GM18870 (cell line): ENCODE results near the gene TRERF1.

Experiments used
- ATAC-seq: cut with Tn5 transposase; IDR thresholded peaks from one replicate; pipeline ENCODE4 v1.9.1; 2021; ENCODE audit warnings: moderate library complexity; ENCODE audit not compliant: unreplicated experiment

The TRERF1 gene

DNA sequence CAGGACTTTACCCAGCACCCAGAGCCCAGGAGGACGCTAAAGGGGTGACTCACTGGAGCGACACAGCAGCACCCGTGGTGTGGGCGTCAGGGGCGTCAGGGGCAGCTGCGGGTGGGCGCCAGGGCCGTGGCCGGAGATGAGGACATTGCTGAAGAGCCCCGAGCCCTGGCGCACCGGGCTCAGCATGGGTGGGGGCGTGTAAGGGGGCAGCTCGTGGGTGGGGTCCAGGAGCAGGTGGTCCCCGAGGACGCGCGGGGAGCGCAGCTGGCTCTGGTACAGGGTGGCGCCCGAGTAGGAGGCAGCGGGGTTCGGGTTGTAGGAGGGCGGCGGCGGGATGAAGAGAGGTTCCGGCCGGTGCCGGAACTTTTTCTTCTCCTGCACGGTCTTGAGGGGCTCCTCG lies 192.4 kb downstream of the TRERF1 start:
- ATAC-seq, result no peak

DNA sequence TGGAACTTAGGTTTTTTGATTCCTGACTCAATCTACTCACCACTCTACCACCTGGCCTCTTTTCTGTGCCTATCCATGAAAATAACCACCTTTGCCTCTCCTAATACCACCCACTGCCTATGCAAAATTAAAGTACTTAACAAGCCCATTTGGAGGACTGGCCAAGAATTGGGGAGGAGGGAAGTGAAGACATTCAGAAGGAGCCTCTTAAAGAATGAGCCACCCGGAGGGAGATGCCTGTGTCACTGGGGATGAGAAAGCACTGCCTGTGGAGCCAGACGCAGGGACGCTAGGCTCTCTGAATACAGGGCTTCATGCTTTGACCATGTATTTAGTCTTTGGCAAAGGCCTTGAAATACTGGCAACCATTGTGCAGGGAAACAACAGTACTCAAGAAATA lies 194.1 kb downstream of the TRERF1 start:
- no peak for ATAC-seq

DNA sequence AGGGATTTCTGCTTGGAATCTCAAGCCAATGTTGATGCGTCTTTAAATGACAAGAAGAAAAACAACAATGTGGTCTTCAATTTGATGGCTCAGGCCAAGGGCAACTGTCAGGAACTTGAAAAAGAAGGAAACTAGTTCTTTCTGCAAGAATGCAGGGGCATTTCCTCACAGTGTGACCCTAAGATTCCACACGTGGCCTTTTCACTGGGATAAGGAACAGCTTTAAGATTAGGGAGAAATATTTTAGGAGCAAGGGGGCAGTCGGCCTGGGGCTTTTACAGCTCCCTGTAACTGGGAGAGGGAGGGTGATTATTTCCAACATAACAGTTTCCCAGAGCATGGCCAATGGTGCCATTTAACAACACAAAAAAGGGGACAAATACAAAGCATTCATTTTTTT lies 194.7 kb downstream of the TRERF1 start:
- no peak for ATAC-seq

DNA sequence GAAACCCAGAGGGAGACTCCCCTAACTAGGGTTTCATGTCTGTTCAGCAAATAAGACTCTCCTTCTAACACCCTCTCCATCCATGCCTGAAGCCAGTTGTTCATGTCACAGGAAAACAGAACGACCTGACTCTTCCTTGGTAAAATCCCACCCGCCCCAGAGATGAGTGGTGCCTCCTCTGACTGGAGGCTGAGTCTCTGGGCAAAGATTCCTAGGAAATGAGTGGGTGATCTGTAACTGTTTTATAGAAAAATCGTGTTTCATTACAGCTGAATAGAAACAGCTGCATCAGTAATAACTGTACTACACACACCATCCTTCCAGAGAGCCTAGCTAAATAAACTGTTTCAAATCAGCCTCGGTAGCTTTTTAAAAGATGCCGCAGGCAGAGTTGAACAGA lies 196.7 kb downstream of the TRERF1 start:
- no peak for ATAC-seq

DNA sequence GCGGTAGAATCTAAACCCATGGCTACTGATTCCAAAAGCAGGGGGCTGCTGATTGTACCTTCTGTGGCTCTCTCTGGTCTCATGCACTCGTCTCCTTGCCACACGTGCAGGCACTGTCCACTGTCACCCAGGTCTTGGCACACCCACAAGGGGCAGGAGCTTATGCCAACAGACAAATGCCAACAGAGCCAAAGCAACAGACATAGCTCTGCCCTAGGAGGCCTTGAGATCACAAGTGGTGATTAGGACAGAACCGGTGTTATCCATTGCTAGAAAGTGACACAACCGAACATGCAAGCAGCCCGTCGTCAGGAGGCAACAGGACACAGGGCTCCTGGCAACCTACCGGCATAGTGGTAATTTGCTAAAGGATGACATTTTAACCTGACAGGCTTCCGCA lies 197.2 kb downstream of the TRERF1 start:
- no peak for ATAC-seq

DNA sequence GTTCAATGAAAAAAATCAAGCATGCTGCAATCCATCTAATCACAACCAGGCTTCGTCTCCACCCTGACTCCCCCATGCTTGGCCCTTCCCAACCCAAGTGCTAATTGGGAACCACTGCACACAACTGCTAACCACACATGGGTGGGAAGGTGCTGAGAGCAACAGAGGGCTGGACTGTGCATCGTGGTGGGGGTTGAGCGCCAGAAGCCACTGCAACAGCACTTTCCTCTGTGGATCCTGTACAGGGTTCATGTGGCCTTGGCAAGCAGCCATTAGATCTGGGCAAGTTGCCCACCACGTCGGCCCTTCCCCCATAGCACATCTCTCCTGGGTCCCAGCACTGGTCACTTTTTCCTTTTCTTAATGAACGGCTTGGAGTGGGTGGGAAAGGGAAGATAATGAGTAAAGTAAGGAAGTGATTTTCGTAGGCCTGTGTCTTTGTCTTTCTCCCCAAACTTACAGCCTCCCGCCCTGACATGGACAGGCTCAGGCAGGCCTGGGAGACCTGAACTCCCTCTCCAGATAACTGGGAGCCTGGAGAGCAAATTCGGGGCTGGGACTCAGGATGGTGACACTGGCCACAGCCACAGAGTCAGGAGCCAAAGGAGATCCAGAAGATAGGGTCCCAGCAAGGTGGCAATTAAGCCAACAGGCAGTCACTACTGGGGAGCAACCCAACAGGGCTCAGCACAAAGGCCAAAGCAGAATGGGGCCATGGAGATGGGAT lies 199.7 kb downstream of the TRERF1 start:
- no peak for ATAC-seq

DNA sequence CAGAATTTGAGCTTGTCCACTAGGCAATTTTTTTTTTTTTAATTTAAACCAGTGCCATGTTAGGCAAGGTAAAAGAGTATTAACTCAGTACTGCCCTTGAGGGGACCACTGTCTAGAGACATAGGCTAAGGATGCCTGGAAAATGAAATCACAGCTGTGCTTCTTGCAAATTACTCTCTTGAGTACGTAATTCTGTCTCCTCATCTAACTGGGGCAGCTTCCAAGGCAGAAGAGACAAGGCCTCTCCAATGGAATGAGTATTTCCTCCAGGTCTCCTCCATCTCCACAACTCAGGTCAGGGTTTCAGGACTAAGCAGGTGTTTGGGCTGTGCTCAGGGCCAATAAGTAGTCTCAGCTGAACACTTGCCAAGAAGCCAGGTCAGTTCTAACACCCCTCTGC lies 200.2 kb downstream of the TRERF1 start:
- ATAC-seq, result no peak

DNA sequence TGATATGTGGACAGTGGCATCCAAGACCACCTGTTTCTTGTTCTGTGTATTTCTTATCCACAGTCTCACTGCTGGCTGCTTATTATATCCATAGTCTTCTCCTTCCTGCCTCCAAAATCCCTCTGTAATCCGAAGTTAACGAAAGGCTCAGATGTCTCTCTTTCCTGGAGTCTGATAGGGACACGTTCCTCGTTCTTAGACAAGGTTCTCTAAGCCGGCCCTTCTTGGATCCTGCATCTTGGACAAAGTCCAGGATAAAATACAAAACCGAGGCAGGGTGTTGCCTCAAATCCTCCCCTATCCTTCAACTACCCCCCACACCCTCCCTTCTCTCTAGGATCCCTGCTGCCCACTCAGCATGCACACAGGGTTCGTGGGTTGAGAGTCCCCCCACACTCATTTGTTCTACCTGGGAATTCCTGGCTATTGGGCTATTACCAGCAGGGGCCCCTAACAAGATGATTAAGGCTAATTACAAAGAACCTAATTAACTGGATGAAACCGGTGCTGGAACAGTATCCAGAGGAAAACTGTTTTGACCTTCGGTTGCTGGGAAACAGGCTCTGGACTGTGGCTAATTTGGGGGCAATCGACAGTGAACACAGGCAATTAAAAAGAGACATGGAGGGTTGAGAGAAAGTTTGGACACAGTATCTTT lies 201.3 kb downstream of the TRERF1 start:
- ATAC-seq, result no peak

DNA sequence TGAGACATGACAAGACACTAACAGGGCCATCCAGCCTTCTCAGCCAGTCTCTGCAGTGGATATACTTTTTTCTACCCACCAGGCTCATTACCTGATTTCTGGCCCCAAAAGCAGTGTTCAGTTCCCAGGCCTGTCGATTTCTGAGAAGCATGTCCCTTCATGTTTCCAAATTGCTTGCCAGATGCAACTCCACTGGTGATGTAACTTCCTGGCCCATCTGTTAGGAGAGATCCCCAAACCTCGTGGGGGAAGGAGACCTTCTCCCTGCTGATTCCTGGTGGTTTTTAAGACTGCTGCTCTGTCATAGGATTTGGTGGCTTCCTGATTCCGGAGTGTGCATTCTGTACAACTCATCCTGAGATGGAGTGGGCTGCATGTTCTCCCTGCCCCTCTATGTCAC lies 202.4 kb downstream of the TRERF1 start:
- no peak for ATAC-seq

DNA sequence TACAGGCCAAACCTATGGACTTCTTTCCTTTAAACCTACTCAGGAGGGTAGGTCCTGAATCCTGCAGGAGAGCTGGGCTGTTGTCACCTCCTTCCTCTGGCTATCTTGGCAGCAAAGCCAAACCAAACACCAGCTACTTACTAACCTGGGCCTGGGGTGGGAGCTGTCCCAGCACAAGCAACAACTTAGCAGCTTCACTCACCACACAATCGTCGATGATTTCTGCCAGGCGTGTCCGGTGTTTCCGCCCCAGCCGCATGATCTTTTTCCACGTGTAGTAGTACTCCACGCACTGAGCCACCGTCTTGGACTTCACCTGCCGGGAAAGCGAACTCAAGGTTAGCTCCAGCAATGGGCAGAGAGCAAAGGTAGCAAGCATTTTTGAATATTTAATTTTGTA lies 208.7 kb downstream of the TRERF1 start:
- ATAC-seq, result no peak

DNA sequence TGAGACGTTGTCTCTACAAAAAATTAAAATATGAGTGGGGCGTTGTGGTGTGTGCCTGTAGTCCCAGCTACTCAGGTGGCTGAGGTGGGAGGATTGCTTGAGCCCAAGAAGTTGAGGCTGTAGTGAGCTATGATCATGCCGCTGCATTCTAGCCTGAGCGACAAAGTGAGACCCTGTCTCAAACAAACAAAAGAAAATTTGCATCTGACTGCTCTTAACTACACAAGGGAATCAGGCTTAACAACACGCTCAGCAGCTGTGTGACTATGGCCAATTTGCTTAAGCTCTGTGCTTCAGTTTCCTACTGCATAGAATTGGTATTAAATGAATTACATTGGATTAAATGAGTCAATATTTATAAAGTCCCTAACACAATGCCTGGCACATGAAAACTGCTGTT lies 209.8 kb downstream of the TRERF1 start:
- ATAC-seq, result no peak

DNA sequence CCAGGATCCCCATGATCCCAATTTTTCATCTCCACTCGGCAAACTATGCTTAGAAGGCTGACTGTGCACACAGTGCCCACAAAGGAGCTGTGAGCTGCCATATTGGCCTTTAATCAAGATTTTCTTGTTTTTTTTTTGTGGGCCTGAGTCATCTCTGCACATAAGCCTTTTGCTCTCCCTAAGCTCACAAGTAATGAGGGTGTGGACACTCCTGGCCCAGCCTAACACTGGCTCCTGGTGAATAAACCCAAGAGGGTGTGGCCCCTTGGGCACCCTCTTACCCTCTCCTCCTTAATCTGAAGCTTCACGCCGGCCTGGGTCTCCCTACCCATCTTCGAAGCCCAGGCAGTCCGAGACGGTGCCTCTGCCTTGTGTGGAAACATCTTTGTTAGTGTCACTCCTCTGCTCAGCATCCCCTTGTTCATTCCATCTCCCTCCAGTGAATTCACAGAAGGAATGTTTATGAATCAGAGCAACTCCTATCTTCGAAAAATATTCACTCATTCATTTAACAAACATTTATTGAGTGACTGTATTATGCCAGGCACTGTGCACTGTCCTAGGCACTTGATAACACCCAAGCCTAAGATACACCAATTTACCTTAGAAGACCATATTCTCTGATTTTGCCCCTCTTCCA lies 211.9 kb downstream of the TRERF1 start:
- no peak for ATAC-seq

DNA sequence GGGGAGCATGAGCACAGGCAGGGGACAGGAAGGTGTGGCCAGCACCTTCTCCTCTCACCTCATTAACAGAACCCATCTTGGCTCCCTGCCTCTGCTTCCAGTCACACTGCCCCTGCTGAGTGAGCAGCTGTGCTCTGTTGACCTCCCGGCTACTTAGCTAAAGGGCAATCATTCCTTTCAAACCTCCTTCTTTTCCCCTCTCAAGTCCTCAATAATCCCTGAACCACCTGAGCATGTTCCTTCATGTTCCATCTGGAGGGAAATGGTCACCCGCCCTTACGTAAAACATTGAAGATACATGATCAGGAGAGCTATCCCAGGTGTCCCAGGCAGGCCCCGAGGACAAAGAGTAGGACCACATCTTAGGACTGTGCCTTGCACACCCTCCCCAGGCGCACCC lies 212.4 kb downstream of the TRERF1 start:
- no peak for ATAC-seq

DNA sequence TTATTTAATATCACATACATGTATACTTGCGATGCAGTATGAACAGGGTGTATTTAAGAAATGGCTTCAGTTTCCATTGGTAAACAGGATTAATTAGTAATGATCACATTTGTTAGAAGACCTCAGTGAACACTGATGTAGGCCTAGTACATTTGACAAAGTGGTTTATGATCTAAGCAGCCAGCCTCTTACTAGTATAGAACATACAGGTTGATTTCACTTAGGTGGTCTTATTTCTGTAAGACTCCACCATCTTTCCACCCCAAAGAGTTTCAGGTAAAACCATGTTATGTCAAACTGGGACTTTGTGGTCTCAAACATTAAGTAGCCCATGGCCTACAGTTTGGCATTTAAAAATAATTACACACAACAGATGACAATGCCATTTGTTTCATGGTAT lies 213.9 kb downstream of the TRERF1 start:
- no peak for ATAC-seq

DNA sequence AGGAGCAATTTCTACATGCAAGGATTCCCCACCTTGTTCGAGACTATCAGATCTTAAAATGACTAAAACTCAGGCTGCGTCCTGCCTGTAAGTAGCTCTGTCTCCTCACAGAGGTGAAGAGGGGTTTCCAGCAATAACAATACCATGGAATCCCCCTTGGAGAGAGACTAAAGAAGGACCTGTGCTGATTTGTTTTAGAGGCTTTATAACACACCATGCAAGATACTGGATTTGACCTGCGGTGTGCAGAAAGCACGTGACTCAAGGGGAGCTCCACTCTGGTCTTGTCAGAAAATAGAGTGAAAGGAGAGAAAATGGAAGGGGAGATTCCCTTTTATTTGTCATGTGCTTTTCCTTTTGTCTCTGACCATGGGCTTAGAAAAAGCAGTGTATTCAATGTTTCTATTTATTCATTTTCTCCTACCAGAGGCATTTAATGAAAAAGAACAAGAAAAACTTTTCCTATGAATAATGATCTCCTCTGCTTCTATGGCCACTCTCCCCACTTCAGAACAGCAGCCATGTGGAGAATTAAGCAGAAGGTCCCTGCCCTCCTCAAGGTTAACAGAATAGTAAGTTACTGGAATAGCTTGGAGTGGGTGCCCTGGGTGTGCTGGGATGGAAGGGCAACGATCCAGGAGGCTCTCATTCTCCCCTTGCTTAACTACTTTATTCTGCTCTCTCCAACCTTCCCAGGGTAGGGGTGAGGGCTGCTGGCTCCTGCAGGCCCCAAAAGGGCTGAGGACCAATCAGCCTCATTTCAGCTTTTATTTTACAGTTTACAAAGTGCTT lies 214.8 kb downstream of the TRERF1 start:
- ATAC-seq, result no peak

DNA sequence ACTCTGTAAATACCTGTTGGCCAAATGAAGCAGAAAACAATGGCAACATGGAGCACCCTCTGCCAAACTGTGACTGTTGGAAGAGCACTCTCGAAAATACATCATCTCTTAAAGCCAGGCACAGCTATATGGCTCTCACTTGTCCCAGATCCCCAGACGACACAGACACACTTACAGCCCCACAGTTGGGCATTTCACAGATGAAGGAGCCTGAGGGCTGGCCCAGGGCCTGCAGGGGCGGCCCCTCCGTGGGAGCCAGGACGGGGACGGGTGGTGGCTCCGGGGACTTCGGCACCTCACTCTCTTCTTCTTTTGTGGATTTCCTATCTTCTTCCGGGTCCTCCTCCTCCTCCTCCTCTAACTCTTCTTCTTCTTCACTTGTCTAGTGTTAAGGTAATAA lies 215.7 kb downstream of the TRERF1 start:
- ATAC-seq, result no peak

DNA sequence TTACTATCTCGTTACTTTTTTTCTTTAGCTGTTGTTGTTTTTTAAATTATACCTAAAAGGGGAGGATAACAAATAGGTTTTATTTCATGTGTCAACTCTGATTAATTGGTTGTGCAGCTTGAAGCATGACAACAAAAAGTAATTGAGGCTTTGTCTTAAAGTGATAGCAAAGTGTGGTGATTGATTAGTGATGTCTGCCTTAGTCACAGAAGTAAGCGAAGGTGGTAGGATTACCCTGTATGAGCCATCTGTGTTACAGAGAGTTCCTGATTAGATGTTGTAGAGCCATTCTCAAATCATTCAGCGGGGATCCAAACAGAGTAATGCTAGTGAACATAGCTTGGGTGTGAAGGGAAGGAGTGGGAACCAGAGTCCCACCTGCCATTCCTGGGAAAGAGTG lies 219.7 kb downstream of the TRERF1 start:
- ATAC-seq, result no peak

DNA sequence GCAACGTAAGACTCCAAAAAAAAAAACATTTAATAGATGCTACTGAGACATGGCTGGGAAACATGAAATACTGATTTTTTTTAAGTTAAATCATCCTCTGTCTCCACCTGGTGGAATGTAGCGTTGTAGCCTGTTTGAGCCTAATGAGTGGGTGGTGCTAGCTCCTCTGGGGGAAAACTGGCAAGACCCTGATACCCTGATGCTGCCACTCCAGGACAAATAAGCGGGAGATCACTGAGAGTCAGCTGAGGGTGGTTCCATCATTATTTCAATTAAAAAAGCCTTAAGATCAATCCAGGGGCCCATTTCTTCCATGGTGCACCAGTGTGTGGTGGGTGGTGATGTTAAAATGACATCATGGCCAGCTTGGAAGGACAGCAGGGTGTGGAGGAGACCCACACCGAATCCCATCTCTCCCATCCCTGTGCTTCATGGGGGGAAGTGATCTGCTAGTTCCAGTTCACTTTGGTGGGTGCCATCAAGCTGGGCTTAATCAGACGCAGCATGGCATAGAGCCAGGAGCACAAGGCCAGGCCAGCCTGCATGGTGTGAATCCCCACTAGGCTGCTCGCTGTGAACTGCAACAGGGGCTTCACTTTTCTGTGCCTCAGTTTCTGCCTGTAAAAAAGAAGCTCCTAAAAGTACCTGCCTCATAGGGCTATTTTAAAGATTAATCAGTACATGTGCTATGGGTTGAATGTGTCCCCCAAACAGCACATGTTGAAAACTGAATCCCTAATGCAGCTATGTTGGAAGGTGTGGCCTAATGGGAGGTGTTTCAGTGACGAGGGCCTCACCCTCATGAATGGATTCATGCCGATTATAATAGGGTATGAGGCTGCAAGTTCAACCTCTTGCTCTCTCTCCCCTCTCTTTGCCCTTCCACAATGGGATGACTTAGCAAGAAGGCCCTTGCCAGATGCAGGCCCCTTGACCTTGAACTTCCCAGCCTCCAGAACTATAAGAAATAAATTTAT lies 221.1 kb downstream of the TRERF1 start:
- ATAC-seq, result no peak

DNA sequence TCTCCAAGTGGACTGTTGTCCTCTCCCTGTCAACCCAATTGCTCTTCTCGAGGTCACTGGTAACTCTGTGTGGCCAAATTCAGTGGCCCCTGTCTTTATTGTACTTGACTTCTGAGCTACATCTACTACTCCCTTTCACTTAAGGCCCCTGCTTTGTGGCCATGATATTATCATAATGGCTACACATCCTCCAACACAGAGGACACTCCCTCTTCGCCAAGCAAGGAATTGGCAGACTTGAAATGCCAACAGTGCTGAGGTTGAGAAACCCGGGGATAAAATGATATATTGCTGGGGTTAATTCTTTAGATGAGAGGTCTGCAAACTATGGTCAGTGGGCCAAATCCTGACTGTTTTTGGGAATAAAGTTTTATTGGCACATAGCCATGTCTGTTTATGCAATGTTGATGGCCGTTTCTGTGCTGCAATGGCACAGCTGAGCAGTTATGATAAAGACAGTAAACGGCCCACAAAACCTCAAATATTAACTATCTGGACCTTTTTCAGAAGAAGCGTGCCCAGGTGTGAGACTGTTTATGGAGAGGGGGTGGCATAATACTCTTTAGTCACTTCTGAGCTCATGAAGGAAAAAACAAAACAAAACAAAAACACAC lies 222.1 kb downstream of the TRERF1 start:
- ATAC-seq, result no peak

DNA sequence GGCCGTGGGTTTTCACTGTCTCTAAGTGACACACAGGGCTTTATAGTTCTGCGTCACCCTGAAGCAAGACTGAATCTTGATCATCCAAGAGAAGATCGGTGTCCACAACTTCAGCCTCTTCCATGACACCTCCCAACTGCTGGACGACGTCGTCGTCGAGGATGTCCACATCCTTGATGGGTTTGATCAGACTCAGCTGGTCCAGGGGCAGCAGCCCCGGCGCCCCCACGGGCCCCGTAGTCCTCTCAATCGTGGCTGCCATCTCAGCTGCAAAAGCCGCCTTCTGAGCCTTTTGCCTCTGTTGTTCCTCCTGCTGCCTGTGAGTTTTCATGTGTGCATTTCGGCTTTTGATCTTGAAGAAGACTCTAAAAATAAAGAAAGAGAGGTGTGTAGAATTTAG lies 223.4 kb downstream of the TRERF1 start:
- no peak for ATAC-seq
